Kidney capillary endothelial cell (primary cell): ENCODE measurements around the gene HEBP1.
"Not testable (repeated sequence)": the region's sequence is repeated elsewhere in the genome, so short reads cannot be mapped to it uniquely, and the experiment has no call there.

Source experiments
- DNase-seq: peaks from one replicate; pipeline ENCODE4 v3.0.0-alpha.2; 2018; ENCODE audit warnings: low spot score

Gene HEBP1, protein sequence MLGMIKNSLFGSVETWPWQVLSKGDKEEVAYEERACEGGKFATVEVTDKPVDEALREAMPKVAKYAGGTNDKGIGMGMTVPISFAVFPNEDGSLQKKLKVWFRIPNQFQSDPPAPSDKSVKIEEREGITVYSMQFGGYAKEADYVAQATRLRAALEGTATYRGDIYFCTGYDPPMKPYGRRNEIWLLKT

DNA sequence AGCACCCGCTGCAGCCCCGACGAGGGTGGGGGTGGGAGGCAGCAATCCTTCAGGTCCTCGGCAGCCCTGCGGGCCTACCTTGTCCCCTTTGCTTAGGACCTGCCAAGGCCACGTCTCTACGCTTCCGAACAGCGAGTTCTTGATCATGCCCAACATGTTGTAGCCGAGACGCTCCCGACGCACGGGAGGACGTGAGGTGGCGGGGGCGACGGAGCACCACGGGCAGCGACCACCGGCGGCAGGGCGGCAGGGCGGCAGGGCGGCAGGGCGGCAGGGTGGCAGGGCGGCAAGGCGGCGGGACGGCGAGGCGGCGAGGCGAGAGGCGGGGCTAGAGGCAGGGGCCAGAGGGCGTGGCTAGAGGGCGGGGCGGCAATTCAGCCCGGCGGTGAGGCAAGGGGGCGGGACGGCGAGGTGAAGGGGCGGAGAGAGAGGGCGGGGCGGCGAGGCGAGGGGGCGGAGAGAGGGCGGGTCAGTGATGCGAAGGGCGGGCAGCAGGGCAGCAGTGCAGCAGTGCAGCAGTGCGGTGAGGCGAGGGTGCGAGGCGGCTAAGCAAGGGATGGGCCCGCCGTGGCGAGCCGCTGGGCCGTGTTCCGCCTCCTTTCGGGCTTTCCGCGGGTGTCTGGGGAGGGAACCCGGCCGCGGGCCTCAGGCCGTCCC lies at the start of gene HEBP1:
TSS of gene HEBP1 (minus strand) at position 307 of the 657 bp plus-strand sequence. CDS start at position 156, 151 bp downstream.
- peak; percentile 85 for DNase-seq

DNA sequence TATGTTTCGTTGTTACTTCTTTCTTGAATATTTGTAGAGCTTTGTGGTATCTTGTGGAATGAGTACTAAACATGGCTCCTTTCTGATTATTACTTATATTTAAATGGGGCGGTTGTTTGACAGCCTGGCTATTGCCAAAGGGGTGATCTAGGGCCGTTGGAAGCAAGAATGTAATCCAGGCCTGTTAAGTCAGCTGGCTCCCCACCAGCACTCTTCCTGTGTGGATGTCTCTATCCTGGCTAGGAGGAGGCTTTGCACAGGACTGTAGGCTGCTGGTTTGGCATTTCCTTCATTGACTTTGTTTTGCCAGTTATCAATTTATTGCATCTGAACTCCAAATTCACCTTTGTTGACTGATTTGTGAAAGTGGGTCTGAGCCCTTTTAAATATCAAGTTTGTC lies 49.8 kb upstream of the HEBP1 start:
- DNase-seq = no peak

DNA sequence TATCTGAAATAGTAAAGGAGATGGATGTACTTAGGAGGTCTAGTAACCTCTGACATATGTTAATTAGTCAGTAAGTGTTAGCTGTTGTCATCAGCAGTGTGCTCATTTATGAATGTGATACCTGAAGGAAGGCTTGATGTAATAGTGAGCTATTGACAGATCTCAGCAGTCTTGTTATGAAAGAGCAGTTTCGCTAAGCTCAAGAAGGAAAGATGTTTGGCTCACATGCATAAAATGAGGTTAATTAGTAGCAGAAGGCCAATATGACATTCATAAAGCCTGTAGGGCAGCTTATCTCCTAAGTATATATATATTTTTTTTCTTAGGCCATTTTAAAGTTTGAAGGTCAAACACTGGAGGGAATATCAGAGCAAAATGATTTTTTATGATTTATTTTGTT lies 46.9 kb upstream of the HEBP1 start:
- no peak for DNase-seq

DNA sequence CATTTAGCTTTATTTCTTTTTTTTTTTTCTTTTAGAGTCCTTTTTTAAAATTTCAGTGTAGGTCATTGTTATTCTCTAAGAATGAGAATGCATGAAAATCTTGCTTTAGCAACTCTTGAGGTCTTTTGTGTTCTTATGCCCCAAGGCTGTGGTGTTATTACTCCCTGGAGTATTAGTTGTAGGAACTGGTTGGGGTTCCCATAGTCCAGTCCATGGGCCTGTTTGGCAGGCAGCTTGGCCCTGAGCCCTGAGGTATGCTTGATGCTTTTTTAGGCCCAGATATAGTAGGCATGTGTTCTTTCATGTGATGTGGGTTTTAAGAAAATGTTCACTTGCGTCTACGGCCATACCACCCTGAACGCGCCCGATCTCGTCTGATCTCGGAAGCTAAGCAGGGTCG lies 45.8 kb upstream of the HEBP1 start:
- DNase-seq = no peak

DNA sequence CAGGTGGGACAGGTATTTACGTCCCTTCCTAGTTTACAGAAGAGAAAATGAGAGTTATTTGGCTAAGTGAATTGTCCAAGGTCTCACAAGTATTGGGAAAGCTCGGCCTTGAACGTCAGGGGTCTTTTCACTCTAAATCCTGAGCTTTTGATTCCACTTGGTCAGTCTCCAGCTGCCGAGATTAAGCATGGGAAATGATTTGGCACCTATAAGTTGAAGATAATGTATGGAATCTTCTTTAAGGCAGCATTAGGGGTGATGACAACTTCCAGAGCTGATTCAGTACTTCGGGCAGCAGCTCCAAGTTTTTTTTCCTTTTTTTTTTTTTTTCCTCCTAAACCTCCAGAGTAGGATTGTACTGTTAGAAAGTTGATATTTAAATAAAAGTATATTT lies 44.8 kb upstream of the HEBP1 start:
- DNase-seq = no peak

DNA sequence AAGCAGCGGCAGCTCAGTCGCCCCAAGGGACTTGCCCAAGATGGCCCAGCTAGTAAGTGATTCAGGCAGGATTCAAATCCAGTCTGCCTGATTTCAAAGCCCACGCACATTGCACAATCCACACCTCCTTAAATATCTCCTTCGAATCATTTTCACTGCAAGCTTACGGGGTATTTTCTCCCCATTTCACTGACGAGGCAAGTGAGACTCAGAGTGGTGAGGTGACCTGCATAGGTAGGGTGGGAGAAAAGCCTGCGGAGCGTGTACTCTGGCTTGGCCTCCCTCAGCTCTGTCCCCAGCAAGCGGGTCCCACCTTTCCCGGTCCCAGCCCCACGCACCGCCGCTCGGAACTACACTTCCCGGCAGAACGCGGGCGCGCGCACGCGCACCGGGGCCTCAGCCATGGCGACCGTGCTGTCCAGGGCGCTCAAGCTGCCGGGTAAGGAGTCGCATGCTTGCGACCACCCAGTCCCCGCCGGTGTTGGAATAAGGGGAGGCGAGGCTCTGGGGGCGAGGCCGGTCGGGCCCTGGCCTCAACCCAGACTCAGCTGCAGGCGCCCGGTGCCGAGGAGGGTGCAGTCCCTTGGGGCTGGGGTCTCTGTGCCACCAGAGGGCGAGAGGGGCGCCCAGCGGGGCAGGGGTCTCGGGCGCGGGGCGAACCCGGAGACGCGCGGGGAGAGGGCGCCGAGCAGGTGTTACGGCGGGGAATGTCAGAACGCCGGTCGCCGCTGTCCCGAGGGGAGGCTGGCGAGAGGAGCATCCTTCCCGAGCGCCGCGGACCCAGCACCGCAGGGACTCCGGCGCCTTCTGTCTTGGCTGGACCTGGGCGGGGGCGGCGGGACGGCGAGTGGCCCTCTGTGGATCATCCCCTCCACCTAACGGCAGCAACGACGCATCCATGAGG lies 44.2 kb upstream of the HEBP1 start, which contains the start of gene FAM234B:
TSS of gene FAM234B (plus strand) at position 380 of the 904 bp plus-strand sequence. CDS start at position 403, 23 bp downstream.
- DNase-seq = peak; percentile 60

DNA sequence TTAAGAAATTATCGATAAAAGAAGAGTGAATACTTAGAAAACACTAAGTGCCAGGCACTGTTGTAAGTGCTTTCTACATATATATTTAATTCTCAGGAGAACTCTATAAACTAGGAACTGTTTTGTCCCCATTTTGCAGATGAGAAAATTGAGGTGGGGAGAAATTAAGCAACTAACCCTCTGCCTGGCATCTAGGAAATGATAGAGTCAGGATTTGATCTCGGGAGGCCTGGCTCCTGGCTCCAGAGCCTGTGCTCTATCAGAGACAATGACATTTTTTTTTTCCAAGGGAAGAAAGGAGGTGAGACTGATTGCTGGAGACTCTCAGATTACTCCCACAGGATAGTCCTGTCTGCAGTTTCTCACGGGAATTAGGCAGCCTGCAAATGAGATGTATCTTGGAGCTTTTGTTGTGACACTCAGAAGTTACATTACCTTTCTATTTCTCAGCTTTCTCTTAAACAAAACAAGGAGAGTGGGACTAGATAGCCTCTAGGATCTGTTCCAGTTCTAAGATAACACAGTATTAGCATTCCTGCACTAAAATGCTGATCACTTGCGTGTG lies 42.7 kb upstream of the HEBP1 start:
- DNase-seq = no peak

DNA sequence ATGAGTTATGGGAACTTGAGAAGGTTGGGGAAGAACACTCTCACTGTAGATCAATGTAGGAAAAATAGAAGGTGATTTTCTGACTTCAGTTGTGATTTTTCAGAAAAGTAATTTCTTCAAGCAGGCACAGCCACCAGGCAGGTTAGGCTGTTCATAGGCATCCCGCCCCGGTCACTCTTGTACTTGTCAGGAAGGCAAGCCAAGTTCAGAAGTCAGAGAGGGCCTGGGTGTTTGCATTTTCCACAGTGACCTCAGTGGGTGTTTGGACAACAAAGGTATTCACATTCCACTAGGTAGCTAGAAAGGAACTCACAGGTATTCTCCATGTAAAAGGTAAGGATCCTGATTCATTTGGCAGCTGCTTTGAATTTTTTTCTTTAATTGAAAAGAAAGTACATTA lies 41.2 kb upstream of the HEBP1 start:
- DNase-seq = no peak

DNA sequence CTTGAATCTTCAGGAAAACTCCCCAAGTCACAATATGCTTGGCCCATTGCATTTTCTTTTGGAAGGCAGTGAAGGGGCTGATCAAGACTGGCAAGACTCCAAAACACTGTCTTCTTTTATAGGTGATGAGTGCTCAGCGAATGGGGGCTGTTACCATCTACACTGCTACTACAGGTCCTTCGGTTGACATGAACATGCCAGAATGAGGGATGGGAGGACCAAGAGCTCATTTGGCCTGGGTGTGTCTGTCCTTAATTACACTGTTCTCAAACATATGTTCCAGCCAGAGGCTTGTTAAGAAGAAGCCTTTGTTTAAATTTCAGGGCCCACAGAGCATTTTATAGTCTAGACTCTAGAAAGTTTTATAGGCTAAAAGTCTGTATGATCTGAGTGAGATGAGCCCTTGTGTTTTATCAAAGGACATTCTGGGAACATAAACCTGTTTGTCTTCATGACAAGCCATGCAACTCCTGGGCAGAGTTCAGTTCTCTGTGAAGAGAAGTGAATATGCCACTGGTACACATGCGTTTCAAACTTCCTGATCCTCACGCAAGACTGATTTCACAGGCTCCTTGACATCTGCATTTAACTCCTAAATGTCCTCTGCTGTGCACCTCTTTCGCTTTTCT lies 39.4 kb upstream of the HEBP1 start:
- DNase-seq = no peak

DNA sequence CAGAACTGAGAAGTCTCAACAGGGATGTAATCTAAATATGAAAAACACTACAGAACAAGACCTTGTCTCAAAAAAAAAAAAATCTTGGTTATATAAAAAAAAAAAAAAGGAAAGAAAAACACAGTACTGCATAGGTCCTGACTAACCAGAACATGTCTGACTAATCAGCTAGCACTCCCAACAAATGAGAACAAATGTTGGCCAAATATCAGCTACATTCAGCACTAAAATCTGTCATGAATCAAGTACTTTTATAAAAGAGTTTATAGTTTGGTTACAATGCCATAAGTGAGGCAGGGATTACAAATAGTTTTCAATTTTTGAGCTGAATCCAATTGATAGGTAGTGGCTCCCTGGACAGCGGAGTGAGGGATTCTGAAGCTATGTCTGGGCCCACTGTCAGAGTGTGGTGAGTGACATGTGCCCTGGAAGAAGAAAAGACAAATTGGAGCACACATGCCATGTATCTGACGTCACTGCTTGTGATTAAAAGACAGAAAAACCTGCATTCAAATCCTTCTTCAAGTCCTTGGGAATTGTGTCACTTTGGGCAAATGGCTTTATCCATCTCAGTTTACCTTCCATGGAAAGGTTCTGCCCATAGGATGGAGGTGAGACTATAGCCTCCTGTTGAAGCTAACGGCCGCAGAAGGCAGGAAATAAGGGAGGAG lies 38.6 kb upstream of the HEBP1 start:
- no peak for DNase-seq

DNA sequence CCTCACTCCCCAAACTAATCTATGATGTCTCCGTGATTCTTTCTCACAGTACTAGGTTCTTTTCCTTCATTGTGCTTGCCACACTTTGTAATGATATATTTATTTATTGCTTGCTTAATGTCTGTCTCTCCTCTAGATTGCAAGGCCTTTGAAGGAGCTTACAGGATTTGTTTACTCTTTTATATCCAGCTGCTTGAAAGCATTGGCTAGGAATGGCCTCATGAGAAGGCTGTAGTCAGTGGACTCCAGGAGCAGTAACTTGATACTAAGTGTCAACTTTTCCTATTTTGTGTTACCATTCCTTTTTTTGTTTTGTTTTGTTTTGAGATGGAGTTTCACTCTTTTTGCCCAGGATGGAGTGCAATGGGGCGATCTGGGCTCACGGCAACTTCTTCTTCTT lies 36.8 kb upstream of the HEBP1 start:
- DNase-seq = no peak

DNA sequence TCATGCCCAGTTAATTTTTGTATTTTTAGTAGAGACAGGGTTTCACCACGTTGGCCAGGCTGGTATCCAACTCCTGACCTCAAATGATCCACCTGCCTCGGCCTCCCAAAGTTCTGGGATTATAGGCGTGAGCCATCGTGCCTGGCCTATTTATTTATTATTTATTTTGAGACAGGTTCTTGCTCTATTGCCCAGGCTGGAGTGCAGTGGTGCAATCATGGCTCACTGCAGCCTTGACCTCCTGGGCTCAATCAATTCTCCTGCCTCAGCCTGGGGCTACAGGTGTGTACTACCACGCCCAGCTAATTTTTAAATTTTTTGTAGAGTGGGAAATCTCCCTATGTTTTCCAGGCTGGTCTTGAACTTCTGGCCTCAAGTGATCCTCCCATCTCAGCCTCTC lies 35.3 kb upstream of the HEBP1 start:
- not testable (repeated sequence) for DNase-seq

DNA sequence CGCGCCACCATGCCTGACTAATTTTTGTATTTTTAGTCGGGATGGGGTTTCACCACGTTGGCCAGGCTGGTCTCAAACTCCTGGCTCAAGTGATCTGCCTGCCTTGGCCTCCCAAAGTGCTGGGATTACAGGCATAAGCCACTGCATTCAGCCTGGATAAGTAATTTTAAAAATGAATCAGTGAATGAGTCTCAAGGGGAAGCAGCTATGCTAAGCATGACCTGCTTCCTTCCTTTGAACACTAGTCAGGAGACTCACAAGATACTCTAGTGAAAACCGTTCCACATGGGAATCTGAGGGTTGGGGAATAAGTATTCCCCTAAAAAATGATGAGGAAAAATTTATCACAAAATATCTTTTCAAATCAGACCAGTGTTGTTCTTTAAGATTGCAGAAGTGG lies 33.4 kb upstream of the HEBP1 start:
- peak; percentile 51 for DNase-seq

DNA sequence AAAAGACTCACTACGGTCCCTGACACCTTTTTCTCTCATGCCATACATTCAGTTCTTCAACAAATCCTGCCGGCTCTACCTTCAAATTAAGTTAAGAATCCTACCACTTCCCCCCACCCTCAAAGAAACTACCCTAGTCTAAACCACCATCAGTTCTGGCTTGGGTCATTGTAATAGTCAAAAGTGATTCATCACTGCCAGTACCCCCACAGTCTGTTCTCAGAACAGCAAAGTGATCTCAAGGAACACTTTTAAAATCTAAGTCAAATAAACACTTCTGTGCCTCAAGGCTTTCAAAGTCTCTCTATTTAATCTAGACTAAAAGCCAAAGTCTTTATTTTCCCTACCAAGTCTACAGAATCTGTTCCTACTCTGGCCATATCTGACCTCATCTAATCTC lies 32.1 kb upstream of the HEBP1 start:
- DNase-seq = no peak

DNA sequence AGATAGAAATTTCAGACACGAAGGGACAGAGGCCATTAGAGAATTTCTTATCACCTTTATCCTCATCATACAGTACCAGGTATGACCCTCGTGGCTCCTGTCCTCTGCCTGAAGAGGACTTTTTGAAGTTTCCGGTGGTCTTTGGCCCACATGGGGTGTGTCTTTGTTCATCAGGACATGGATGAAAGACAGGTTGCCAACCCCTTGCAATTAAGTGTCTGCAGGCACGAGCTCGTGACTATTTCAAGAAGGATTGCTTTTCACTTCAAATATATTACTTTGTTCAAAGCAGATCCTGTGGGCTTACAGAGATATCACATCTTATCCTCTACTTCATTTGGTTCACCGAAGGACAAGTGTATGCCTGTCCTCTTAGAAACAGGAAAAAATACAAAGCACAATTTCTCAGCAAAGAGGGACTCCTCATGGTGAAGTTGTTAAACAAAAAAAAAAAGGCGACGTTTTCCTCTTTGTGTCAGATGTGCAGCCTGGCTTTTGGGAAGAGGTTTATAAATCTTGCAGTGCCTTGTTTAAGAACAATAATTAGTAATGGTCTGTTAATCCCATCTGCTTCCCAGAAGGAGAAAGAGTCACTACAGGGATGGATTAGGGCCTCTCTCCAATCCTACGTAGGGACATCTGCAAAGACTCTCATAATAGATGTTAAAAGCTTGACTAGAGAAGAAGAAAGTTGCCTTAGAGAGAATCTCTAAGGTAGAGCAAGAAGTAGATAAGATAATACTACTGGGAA lies 30.7 kb upstream of the HEBP1 start:
- no peak for DNase-seq

DNA sequence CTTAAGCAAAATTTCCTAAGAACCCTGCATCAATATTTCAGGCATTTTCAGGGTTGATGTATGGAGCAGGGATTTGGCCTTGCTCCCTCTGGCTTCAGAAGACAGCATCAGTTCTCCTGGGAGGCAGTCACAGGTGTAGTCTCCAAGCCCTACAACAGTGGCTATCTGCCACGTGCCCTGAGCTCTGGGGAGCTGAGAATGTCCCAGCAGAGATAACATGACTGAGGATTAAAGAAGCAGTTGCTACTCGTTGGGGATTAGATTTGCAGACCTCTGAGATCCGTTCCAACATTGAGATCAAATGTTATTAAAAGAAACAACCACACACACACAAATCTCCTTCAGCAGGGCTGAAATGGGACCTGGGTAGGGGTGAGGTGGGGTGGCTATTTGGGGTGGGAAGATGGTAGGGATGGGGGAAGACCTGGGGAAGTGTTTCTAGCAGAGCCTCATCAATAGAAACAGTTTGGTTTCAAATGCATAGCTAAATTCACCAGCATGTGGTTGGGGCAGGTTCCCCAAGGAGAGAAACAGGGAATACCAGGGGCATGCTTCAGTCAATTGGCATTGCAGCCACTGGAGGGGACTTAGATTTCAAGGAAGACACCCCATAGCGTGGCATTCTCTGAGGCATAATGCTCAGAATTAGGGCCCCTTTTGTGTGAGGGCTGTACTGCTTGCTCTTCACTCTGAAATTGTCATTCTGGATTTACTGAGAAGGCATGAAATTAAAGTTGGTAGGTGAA lies 28.9 kb upstream of the HEBP1 start:
- DNase-seq = no peak

DNA sequence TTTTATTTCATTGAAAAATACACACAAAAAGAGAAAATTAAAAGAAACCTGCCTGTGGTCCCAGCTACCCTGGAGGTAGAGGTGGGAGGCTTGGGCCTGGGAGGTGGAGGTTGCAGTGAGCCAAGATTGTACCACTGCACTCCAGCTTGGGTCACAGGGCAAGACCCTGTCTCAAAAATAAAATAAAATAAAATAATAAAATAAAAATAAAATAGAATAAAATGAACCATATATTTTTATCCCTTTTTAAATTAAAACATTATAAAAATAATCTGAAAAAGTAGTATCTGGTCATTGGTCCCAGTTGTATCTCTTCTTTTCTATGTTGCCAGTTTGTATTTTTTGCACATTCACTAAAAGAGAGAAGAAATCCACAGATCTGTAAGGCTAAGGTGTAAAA lies 27.4 kb upstream of the HEBP1 start:
- no peak for DNase-seq

DNA sequence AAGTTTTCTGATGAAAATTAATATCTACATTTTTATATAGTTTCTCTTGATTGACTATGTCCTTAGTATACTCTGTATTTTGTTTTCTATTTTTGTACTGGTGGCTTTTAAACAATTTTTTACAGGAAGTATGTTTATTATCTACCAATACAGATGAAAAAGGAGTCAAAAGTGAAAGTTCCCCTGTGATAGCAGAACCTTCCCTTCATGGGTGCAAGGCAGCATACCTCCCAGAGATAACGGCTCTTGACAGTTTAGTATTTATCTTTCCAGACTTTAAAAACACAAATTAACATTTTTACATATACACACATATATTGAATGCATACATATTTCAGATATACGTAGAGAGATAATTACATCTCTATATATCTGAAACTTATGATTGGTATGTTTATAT lies 27.0 kb upstream of the HEBP1 start:
- no peak for DNase-seq

DNA sequence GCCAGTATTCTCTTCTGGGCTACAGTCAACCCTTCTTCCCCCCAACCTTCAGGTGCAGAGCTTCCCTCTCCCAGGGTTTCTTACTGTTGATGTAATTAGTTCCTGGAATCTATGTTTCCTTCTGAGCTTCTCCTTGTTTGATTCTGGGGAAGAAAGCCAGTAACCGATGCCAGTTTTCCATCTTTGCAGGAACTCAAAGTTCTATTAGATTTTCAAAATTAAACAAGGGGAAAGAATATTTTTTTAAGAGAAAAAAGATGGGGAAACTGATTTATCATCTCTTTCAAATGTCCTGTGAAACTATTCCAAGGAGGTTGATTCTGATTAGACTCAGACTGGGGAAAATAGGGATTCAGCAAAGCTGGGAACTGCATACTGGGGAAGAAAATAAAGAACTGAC lies 26.2 kb upstream of the HEBP1 start:
- DNase-seq = no peak

DNA sequence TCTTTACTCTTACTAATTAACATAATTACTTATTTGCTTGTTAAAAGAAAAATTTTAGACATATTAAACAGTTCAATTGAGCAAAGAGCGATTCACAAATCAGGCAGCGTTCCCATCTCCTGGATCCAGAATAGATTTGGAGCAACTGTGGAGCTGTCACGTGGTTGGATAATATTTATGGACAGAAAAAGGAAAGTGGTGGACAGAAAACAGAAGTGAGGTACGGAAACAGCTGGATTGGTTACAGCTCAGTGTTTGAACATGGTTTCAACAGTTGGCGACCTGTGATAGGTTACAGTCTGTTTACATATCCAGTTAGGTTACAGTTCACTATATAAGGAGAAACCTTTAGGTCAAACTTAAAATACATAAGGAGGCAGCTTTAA lies 24.5 kb upstream of the HEBP1 start:
- no peak for DNase-seq
